Loucy (cell line): ENCODE measurements around the gene SCGB3A2.

ENCODE experiments used
- H2AFZ ChIP-seq: fragments of 200-600 bp; sonication (generic); 2 replicates; pipeline ENCODE4 v1.6.0; 2016; ENCODE audit warnings: antibody characterized with exemption, mild to moderate bottlenecking, low read length, moderate library complexity
- H3F3A ChIP-seq: fragments of 200-600 bp; 2 replicates; pipeline ENCODE4 v1.6.0; 2016; ENCODE audit warnings: antibody characterized with exemption, low read depth, mild to moderate bottlenecking
- H3K27me3 ChIP-seq: fragments of 200-600 bp; sonication (generic); 2 replicates; pipeline ENCODE4 v1.6.1; 2014; ENCODE audit warnings: low read length, mild to moderate bottlenecking; ENCODE audit not compliant: insufficient read depth, poor library complexity, severe bottlenecking
- H3K36me3 ChIP-seq: fragments of 200-600 bp; sonication (generic); 2 replicates; pipeline ENCODE4 v1.6.1; 2016; ENCODE audit warnings: low read length; ENCODE audit not compliant: insufficient read depth
- H3K4me1 ChIP-seq: fragments of 200-600 bp; sonication (generic); 2 replicates; pipeline ENCODE4 v1.5.1; 2014; ENCODE audit warnings: low read length, mild to moderate bottlenecking; ENCODE audit not compliant: insufficient read depth, poor library complexity, severe bottlenecking
- H3K4me2 ChIP-seq: fragments of 200-600 bp; sonication (generic); 2 replicates; pipeline ENCODE4 v1.6.0; 2014; ENCODE audit warnings: antibody characterized with exemption, low read length, low read depth, mild to moderate bottlenecking; ENCODE audit not compliant: poor library complexity, severe bottlenecking
- H3K4me3 ChIP-seq: fragments of 200-600 bp; sonication (generic); 2 replicates; pipeline ENCODE4 v1.5.1; 2014; ENCODE audit warnings: low read length, mild to moderate bottlenecking, mixed read lengths; ENCODE audit not compliant: poor library complexity, severe bottlenecking
- H3K79me2 ChIP-seq: fragments of 200-600 bp; sonication (generic); 2 replicates; pipeline ENCODE4 v1.6.1; 2014; ENCODE audit warnings: low read length; ENCODE audit not compliant: insufficient read depth
- H3K9ac ChIP-seq: fragments of 200-600 bp; sonication (generic); 2 replicates; pipeline ENCODE4 v1.6.0; 2014; ENCODE audit warnings: mild to moderate bottlenecking, low read depth, low read length, moderate library complexity; ENCODE audit not compliant: poor library complexity, severe bottlenecking
- H3K9me2 ChIP-seq: fragments of 200-600 bp; sonication (generic); replicated peaks from 2 replicates; pipeline ENCODE4 v1.6.1; 2016; ENCODE audit warnings: low read depth, low read length, mixed read lengths
- H3K9me3 ChIP-seq: fragments of 200-600 bp; sonication (generic); 2 replicates; pipeline ENCODE4 v1.6.1; 2014; ENCODE audit warnings: mild to moderate bottlenecking, antibody characterized with exemption, low read length, low read depth; ENCODE audit not compliant: insufficient read depth
- H4K20me1 ChIP-seq: fragments of 200-600 bp; sonication (generic); 2 replicates; pipeline ENCODE4 v1.6.0; 2014; ENCODE audit warnings: antibody characterized with exemption, low read length, mild to moderate bottlenecking; ENCODE audit not compliant: insufficient read depth, poor library complexity, severe bottlenecking
- CTCF ChIP-seq: fragments of 200-600 bp; sonication (generic); conservative IDR thresholded peaks from 2 replicates; pipeline ENCODE4 v1.5.1; 2014; ENCODE audit warnings: mild to moderate bottlenecking, antibody characterized with exemption, low read length
- EZH2phosphoT487 ChIP-seq: fragments of 200-600 bp; IDR thresholded peaks from 2 replicates; pipeline ENCODE4 v1.6.1; 2018; ENCODE audit warnings: antibody characterized with exemption, mild to moderate bottlenecking, moderate library complexity, borderline replicate concordance

The SCGB3A2 gene

GRCh38 chr5:147842869-147843268 is 35.6 kb upstream of the SCGB3A2 start:
- Histone ChIP-seq H3K4me1 (no peaks in the 10 kb centered on the region), H3K9me2 (no peaks in the 10 kb centered on the region), H3K9ac (no peak overlapping the region), H4K20me1 (no peaks in the 10 kb centered on the region), H3K4me2 (no peak overlapping the region), H3F3A (no peaks in the 10 kb centered on the region), H3K79me2 (no peaks in the 10 kb centered on the region), H2AFZ (no peak overlapping the region), H3K36me3 (no peaks in the 10 kb centered on the region), H3K4me3 (no peak overlapping the region), H3K27me3 (peaks cover 5% of the 10 kb centered on the region), H3K9me3 (no peaks in the 10 kb centered on the region)
- TF ChIP-seq CTCF: no peak
- no peak for TF ChIP-seq EZH2phosphoT487

- no peak overlapping the region for H2AFZ ChIP-seq
- no peaks in the 10 kb centered on the region for H3K79me2 ChIP-seq
- H4K20me1 ChIP-seq: no peaks in the 10 kb centered on the region
- no peak overlapping the region for H3K4me3 ChIP-seq
- H3F3A ChIP-seq: no peaks in the 10 kb centered on the region
- no peak overlapping the region for H3K4me2 ChIP-seq
- no peaks in the 10 kb centered on the region for H3K4me1 ChIP-seq
- no peaks in the 10 kb centered on the region for H3K9me3 ChIP-seq
- no peaks in the 10 kb centered on the region for H3K9me2 ChIP-seq
- peaks cover 5% of the 10 kb centered on the region for H3K27me3 ChIP-seq
- no peak overlapping the region for H3K9ac ChIP-seq
- no peak for TF ChIP-seq CTCF
- TF ChIP-seq EZH2phosphoT487: no peak
- H3K36me3 ChIP-seq: no peaks in the 10 kb centered on the region
These were observed 33.7 kb upstream of the SCGB3A2 start for GRCh38 chr5:147844846-147845245.

- no peaks in the 10 kb centered on the region for H3K4me1 ChIP-seq
- no peak overlapping the region for H3K9ac ChIP-seq
- no peaks in the 10 kb centered on the region for H3F3A ChIP-seq
- no peaks in the 10 kb centered on the region for H4K20me1 ChIP-seq
- H3K27me3 ChIP-seq: peaks cover 5% of the 10 kb centered on the region
- H3K9me2 ChIP-seq: no peaks in the 10 kb centered on the region
- no peak overlapping the region for H2AFZ ChIP-seq
- no peak for TF ChIP-seq CTCF
- TF ChIP-seq EZH2phosphoT487: no peak
- no peak overlapping the region for H3K4me2 ChIP-seq
- H3K79me2 ChIP-seq: no peaks in the 10 kb centered on the region
- no peaks in the 10 kb centered on the region for H3K9me3 ChIP-seq
- H3K36me3 ChIP-seq: no peaks in the 10 kb centered on the region
- H3K4me3 ChIP-seq: no peak overlapping the region
These were observed 32.9 kb upstream of the SCGB3A2 start for GRCh38 chr5:147845618-147846017.
